Loucy (cell line): ENCODE measurements around the gene FAM131A.

Source experiments
- H2AFZ ChIP-seq: fragments of 200-600 bp; sonication (generic); 2 replicates; pipeline ENCODE4 v1.6.0; 2016; ENCODE audit warnings: antibody characterized with exemption, mild to moderate bottlenecking, low read length, moderate library complexity
- H3F3A ChIP-seq: fragments of 200-600 bp; 2 replicates; pipeline ENCODE4 v1.6.0; 2016; ENCODE audit warnings: antibody characterized with exemption, low read depth, mild to moderate bottlenecking
- H3K27me3 ChIP-seq: fragments of 200-600 bp; sonication (generic); 2 replicates; pipeline ENCODE4 v1.6.1; 2014; ENCODE audit warnings: low read length, mild to moderate bottlenecking; ENCODE audit not compliant: insufficient read depth, poor library complexity, severe bottlenecking
- H3K36me3 ChIP-seq: fragments of 200-600 bp; sonication (generic); 2 replicates; pipeline ENCODE4 v1.6.1; 2016; ENCODE audit warnings: low read length; ENCODE audit not compliant: insufficient read depth
- H3K4me1 ChIP-seq: fragments of 200-600 bp; sonication (generic); 2 replicates; pipeline ENCODE4 v1.5.1; 2014; ENCODE audit warnings: low read length, mild to moderate bottlenecking; ENCODE audit not compliant: insufficient read depth, poor library complexity, severe bottlenecking
- H3K4me2 ChIP-seq: fragments of 200-600 bp; sonication (generic); 2 replicates; pipeline ENCODE4 v1.6.0; 2014; ENCODE audit warnings: antibody characterized with exemption, low read length, low read depth, mild to moderate bottlenecking; ENCODE audit not compliant: poor library complexity, severe bottlenecking
- H3K4me3 ChIP-seq: fragments of 200-600 bp; sonication (generic); 2 replicates; pipeline ENCODE4 v1.5.1; 2014; ENCODE audit warnings: low read length, mild to moderate bottlenecking, mixed read lengths; ENCODE audit not compliant: poor library complexity, severe bottlenecking
- H3K79me2 ChIP-seq: fragments of 200-600 bp; sonication (generic); 2 replicates; pipeline ENCODE4 v1.6.1; 2014; ENCODE audit warnings: low read length; ENCODE audit not compliant: insufficient read depth
- H3K9ac ChIP-seq: fragments of 200-600 bp; sonication (generic); 2 replicates; pipeline ENCODE4 v1.6.0; 2014; ENCODE audit warnings: mild to moderate bottlenecking, low read depth, low read length, moderate library complexity; ENCODE audit not compliant: poor library complexity, severe bottlenecking
- H3K9me2 ChIP-seq: fragments of 200-600 bp; sonication (generic); replicated peaks from 2 replicates; pipeline ENCODE4 v1.6.1; 2016; ENCODE audit warnings: low read depth, low read length, mixed read lengths
- H3K9me3 ChIP-seq: fragments of 200-600 bp; sonication (generic); 2 replicates; pipeline ENCODE4 v1.6.1; 2014; ENCODE audit warnings: mild to moderate bottlenecking, antibody characterized with exemption, low read length, low read depth; ENCODE audit not compliant: insufficient read depth
- H4K20me1 ChIP-seq: fragments of 200-600 bp; sonication (generic); 2 replicates; pipeline ENCODE4 v1.6.0; 2014; ENCODE audit warnings: antibody characterized with exemption, low read length, mild to moderate bottlenecking; ENCODE audit not compliant: insufficient read depth, poor library complexity, severe bottlenecking
- EZH2phosphoT487 ChIP-seq: fragments of 200-600 bp; IDR thresholded peaks from 2 replicates; pipeline ENCODE4 v1.6.1; 2018; ENCODE audit warnings: antibody characterized with exemption, mild to moderate bottlenecking, moderate library complexity, borderline replicate concordance
- TF ChIP-seq, protein P1 (sequence below): fragments of 200-600 bp; sonication (generic); conservative IDR thresholded peaks from 2 replicates; pipeline ENCODE4 v1.5.1; 2014; ENCODE audit warnings: mild to moderate bottlenecking, antibody characterized with exemption, low read length

FAM131A gene

DNA sequence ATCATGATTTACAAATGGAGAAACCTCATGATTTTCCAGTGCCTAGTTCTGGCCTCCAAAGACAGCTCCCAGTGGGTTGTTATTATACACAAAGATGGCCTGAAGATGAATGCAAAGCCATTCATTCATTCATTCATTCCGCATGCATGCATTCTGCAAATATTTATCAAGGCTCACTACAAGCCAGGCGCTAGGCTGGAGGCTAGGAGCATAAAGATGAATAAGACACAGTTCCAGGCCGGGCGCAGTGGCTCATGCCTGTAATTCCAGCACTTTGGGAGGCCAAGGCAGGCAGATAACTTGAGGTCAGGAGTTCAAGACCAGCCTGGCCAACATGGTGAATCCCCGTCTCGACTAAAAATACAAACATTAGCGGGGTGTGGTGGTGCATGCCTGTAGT is 40.8 kb upstream of the FAM131A start:
- peaks cover 25% of the 10 kb centered on the region for H3K79me2 ChIP-seq
- no peak overlapping the region for H3K4me2 ChIP-seq
- no peaks in the 10 kb centered on the region for H3K9me2 ChIP-seq
- no peaks in the 10 kb centered on the region for H3K27me3 ChIP-seq
- peaks cover 20% of the 10 kb centered on the region for H3K4me1 ChIP-seq
- H2AFZ ChIP-seq, result no peak overlapping the region
- H3K4me3 ChIP-seq, result no peak overlapping the region
- H3K36me3 ChIP-seq, result peaks cover 5% of the 10 kb centered on the region; the same call in 1 of the 2 replicates
- H3K9ac ChIP-seq, result no peak overlapping the region
- H4K20me1 ChIP-seq, result peaks cover 18% of the 10 kb centered on the region
- no peaks in the 10 kb centered on the region for H3F3A ChIP-seq
- H3K9me3 ChIP-seq, result no peaks in the 10 kb centered on the region
- TF ChIP-seq EZH2phosphoT487, result no peak
- TF ChIP-seq, protein P1, sequence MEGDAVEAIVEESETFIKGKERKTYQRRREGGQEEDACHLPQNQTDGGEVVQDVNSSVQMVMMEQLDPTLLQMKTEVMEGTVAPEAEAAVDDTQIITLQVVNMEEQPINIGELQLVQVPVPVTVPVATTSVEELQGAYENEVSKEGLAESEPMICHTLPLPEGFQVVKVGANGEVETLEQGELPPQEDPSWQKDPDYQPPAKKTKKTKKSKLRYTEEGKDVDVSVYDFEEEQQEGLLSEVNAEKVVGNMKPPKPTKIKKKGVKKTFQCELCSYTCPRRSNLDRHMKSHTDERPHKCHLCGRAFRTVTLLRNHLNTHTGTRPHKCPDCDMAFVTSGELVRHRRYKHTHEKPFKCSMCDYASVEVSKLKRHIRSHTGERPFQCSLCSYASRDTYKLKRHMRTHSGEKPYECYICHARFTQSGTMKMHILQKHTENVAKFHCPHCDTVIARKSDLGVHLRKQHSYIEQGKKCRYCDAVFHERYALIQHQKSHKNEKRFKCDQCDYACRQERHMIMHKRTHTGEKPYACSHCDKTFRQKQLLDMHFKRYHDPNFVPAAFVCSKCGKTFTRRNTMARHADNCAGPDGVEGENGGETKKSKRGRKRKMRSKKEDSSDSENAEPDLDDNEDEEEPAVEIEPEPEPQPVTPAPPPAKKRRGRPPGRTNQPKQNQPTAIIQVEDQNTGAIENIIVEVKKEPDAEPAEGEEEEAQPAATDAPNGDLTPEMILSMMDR, result no peak

GRCh38 chr3:184298759-184299487 is 38.5 kb upstream of the FAM131A start, which contains the start of gene PSMD2:
TSS of gene PSMD2 (plus strand) at chr3:184299241. CDS start at chr3:184299267, 26 bp downstream.
- Histone ChIP-seq H3K36me3 (peaks cover 28% of the 10 kb centered on the region; the same call in 1 of the 2 replicates), H2AFZ (peak within 1 kb of the TSS; percentile 99), H3K4me1 (peaks cover 23% of the 10 kb centered on the region), H3K9ac (peak within 1 kb of the TSS; percentile 90), H3K27me3 (no peaks in the 10 kb centered on the region), H3K9me3 (no peaks in the 10 kb centered on the region), H3K79me2 (peaks cover 41% of the 10 kb centered on the region), H3F3A (no peaks in the 10 kb centered on the region), H3K9me2 (no peaks in the 10 kb centered on the region), H3K4me3 (peak within 1 kb of the TSS; percentile 95), H3K4me2 (peak within 1 kb of the TSS; percentile 100), H4K20me1 (peaks cover 18% of the 10 kb centered on the region)
- TF ChIP-seq, protein P1, result no peak
- TF ChIP-seq EZH2phosphoT487, result no peak

DNA sequence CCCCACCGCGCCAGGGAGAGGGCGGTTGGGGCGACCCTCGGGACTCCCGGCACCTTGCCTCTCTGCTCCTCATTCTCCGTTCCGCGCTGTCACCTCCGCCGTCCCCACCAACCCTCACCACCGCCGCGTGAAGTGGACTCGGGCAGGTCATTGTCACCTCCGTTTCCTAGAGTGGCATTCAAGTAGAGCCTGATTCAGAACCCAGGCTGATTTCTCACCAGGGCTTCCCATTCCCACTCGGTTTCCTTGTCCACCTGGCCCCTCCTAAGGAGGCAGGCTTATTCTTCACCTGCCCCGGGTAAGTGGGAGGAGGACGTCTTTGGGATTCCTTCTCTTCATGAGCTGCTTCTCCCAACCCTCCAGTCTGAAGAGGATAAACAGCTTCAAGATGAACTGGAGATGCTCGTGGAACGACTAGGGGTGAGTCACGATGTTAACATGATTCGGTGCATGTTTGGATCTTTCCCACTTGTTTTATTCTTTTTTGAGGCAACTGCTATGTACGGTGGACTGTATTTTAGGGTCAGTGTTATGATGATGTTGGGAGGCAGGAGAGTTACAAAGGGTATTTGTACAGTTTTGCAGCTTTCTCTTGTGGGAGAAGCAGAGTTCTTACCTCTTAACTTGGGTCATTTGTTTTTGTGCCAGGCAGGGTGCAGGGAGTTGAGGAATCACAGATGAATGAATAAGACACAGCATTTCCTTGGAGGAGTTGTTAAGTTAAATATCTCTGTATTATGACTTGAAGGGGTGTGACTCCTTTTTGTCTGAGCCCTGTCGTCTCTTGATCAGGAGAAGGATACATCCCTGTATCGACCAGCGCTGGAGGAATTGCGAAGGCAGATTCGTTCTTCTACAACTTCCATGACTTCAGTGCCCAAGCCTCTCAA is 37.7 kb upstream of the FAM131A start:
- H2AFZ ChIP-seq, result peak overlapping the region; percentile 73

More for the DNA sequence above, 37.7 kb upstream of the FAM131A start:
- no peak for TF ChIP-seq EZH2phosphoT487
- TF ChIP-seq, protein P1, result no peak
- Histone ChIP-seq H3K36me3 (peaks cover 35% of the 10 kb centered on the region; the same call in 1 of the 2 replicates), H3K9ac (peak overlapping the region; percentile 90), H3K4me1 (peaks cover 23% of the 10 kb centered on the region), H4K20me1 (peaks cover 18% of the 10 kb centered on the region), H3K9me2 (no peaks in the 10 kb centered on the region), H3F3A (no peaks in the 10 kb centered on the region), H3K9me3 (no peaks in the 10 kb centered on the region), H3K27me3 (no peaks in the 10 kb centered on the region), H3K4me3 (peak overlapping the region; percentile 95), H3K4me2 (peak overlapping the region; percentile 100), H3K79me2 (peaks cover 47% of the 10 kb centered on the region)
